Measurements from ENCODE around the gene GRIK1.
A peak's percentile ranks its signal among the peaks of the same experiment; 100 is the strongest.

The GRIK1 gene

GRCh38 chr21:29711236-29711635, 228.6 kb downstream of the GRIK1 start:
- no peak for DNase-seq

- DNase-seq = no peak
These were observed 229.3 kb downstream of the GRIK1 start for GRCh38 chr21:29710498-29710897.

GRCh38 chr21:29708401-29708800, 231.4 kb downstream of the GRIK1 start:
- no peak for DNase-seq

GRCh38 chr21:29704719-29705118, 235.1 kb downstream of the GRIK1 start:
- DNase-seq = no peak

- no peak for DNase-seq
These were observed 238.1 kb downstream of the GRIK1 start for GRCh38 chr21:29701676-29702075.

- DNase-seq = no peak
These were observed 242.1 kb downstream of the GRIK1 start for GRCh38 chr21:29697555-29698193.

- DNase-seq = no peak
These were observed 242.9 kb downstream of the GRIK1 start for GRCh38 chr21:29696937-29697336.

GRCh38 chr21:29691616-29692491, 247.9 kb downstream of the GRIK1 start:
- DNase-seq = no peak

GRCh38 chr21:29689753-29690152, 250.0 kb downstream of the GRIK1 start:
- no peak for DNase-seq

GRCh38 chr21:29684106-29684505, 255.7 kb downstream of the GRIK1 start:
- DNase-seq = no peak

GRCh38 chr21:29682800-29683199, 257.0 kb downstream of the GRIK1 start:
- no peak for DNase-seq

- DNase-seq = no peak
These were observed 259.5 kb downstream of the GRIK1 start for GRCh38 chr21:29680273-29680672.

- no peak for DNase-seq
These were observed 261.2 kb downstream of the GRIK1 start for GRCh38 chr21:29678626-29679025.

GRCh38 chr21:29677326-29677725, 262.5 kb downstream of the GRIK1 start:
- DNase-seq = no peak

GRCh38 chr21:29676395-29676794, 263.4 kb downstream of the GRIK1 start:
- DNase-seq = no peak

GRCh38 chr21:29675451-29675850, 264.3 kb downstream of the GRIK1 start:
- no peak for DNase-seq

GRCh38 chr21:29674343-29674742, 265.5 kb downstream of the GRIK1 start:
- DNase-seq = no peak

GRCh38 chr21:29673096-29673610, 266.6 kb downstream of the GRIK1 start:
- DNase-seq = no peak

- no peak for DNase-seq
These were observed 268.1 kb downstream of the GRIK1 start for GRCh38 chr21:29671728-29672127.

- DNase-seq = no peak
These were observed 269.6 kb downstream of the GRIK1 start for GRCh38 chr21:29670228-29670627.

- DNase-seq = no peak
These were observed 270.4 kb downstream of the GRIK1 start for GRCh38 chr21:29669416-29669815.

GRCh38 chr21:29667651-29668050, 272.1 kb downstream of the GRIK1 start:
- peak; percentile 32 for DNase-seq

- no peak for DNase-seq
These were observed 275.2 kb downstream of the GRIK1 start for GRCh38 chr21:29664615-29665014.

All from suppressor macrophage treated with lipopolysaccharide for 4 hours (primary cell).